Esophagus muscularis mucosa (tissue), 4 donors: ENCODE data around the gene TUBGCP3. TPM values are rescaled to one million over a fixed set of nuclear protein-coding genes. Genes with fewer than 3 reads are reported as not detected.

ENCODE experiments used
- DNase-seq: peaks from one replicate; pipeline ENCODE4 v3.0.0-alpha.2; 2017; ENCODE audit errors: extremely low spot score
- H3K27ac ChIP-seq, 4 donors: fragments of 200-600 bp; sonication (generic); replicated peaks in 1 of 4; 1 replicate in 3 of 4; 2 replicates in 1 of 4; pipeline ENCODE4 v1.5.1; 2016 to 2019; ENCODE audit warnings: mild to moderate bottlenecking in 1 of 4
- H3K27me3 ChIP-seq, 4 donors: fragments of 200-600 bp; sonication (generic); one replicate each; pipeline versions ENCODE4 v1.5.1 to v1.6.0; 2016 to 2019
- H3K36me3 ChIP-seq, 4 donors: fragments of 200-600 bp; sonication (generic); one replicate each; pipeline ENCODE4 v1.5.1; 2016 to 2019
- H3K4me1 ChIP-seq, 4 donors: fragments of 200-600 bp; sonication (generic); one replicate each; pipeline ENCODE4 v1.5.1; 2016 to 2019
- H3K4me3 ChIP-seq, 4 donors: fragments of 200-600 bp; sonication (generic); 1 replicate in 2 of 4; 2 replicates in 2 of 4; pipeline ENCODE4 v1.5.1; 2016 to 2019; ENCODE audit warnings: mild to moderate bottlenecking in 4 of 4, moderate library complexity in 1 of 4
- H3K9me3 ChIP-seq, 4 donors: fragments of 200-600 bp; sonication (generic); 1 replicate in 3 of 4; 2 replicates in 1 of 4; pipeline ENCODE4 v1.5.1; 2016 to 2019
- EP300 ChIP-seq: sonication (generic); formaldehyde crosslinking; IDR thresholded peaks from one replicate; pipeline ENCODE4 v1.6.1; 2017; ENCODE audit warnings: antibody characterized with exemption
- POLR2A ChIP-seq: fragments of 450-650 bp; IDR thresholded peaks from one replicate; pipeline ENCODE4 v1.6.1; 2017; ENCODE audit warnings: antibody characterized with exemption, moderate library complexity, mild to moderate bottlenecking, low read depth
- POLR2AphosphoS5 ChIP-seq, 2 donors: sonication (generic); formaldehyde crosslinking; IDR thresholded peaks; one replicate each; pipeline ENCODE4 v1.6.1; 2017; ENCODE audit warnings: antibody characterized with exemption in 2 of 2
- WGBS: methylation state at CpG from one replicate; pipeline ENCODE4 v1.1.5; 2018; 5-methylcytosine and 5-hydroxymethylcytosine counted together
- intact Hi-C: fragments of 100-400 bp; cut with DNase I; formaldehyde crosslinking; loops from one replicate; pipeline ENCODE4 v1.15.1; 2023
- total RNA-seq, 4 donors: library from RNA; depleted of rRNA; stranded (reverse); fragments of >200 nt; gene quantifications; one replicate each; pipeline versions ENCODE4 v1.1.0 to v1.2.1, GENCODE V29; 2016
- TF ChIP-seq, protein P1 (sequence below), 3 experiments: fragments of 200-600 bp in 2 of 3; fragments of 450-650 bp in 1 of 3; sonication (generic) in 2 of 3; IDR thresholded peaks; one replicate each; pipeline ENCODE4 v1.5.1; 2017 to 2019; ENCODE audit warnings: antibody characterized with exemption in 3 of 3, mild to moderate bottlenecking in 2 of 3, moderate library complexity in 1 of 3

TUBGCP3 gene, protein sequence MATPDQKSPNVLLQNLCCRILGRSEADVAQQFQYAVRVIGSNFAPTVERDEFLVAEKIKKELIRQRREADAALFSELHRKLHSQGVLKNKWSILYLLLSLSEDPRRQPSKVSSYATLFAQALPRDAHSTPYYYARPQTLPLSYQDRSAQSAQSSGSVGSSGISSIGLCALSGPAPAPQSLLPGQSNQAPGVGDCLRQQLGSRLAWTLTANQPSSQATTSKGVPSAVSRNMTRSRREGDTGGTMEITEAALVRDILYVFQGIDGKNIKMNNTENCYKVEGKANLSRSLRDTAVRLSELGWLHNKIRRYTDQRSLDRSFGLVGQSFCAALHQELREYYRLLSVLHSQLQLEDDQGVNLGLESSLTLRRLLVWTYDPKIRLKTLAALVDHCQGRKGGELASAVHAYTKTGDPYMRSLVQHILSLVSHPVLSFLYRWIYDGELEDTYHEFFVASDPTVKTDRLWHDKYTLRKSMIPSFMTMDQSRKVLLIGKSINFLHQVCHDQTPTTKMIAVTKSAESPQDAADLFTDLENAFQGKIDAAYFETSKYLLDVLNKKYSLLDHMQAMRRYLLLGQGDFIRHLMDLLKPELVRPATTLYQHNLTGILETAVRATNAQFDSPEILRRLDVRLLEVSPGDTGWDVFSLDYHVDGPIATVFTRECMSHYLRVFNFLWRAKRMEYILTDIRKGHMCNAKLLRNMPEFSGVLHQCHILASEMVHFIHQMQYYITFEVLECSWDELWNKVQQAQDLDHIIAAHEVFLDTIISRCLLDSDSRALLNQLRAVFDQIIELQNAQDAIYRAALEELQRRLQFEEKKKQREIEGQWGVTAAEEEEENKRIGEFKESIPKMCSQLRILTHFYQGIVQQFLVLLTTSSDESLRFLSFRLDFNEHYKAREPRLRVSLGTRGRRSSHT
- 10 to 100 TPM; 25.2 to 33.6 (median 30.6) TPM for total RNA-seq

DNA sequence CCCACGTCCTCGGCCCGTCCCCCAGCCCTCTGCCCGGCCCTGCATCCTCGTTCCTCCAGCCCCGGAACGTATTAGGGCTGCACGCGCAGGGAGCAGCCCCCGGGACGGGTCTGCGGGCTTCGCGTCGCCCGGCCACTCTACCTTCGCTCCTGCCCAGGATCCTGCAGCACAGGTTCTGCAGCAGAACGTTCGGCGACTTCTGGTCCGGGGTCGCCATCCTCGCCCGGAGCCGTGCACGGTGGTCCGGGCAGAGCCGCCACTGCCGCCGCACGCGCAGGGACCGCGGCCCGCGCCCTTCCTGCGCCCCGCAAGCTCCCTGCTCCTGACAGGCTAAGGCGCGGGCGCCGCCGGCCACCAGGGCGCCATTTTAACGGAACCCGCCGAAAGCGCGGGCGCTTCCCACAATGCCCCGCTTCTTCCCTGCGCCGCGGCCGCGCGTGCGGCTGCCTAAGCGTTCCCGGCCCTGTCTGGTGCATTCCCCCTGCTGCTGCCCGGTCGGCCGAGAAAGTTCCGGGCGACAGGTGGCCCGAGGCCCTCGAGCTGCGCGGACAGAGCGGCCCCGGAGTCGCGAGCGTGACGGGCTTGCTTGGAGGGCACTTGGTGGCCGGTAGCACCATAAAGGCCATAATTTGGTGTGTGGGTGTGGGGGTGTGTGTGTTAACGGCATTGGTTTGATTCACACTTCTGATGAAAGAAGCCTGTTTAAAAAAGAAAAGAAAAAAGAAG, at the start of gene TUBGCP3:
Gene TUBGCP3, minus strand, starts transcription at position 390 of the 726 bp plus-strand sequence. Its CDS starts 173 bp downstream, at position 217.
- Histone ChIP-seq H3K4me3 (peak within 1 kb of the TSS; percentile 75 to 98 (median 91)), H3K4me1 (peaks cover 24 to 35% (median 32%) of the 10 kb centered on the region in 4 donors), H3K27ac (peak within 1 kb of the TSS; percentile 94 to 100 (median 96)), H3K9me3 (no peaks in the 10 kb centered on the region), H3K36me3 (no peaks in the 10 kb centered on the region), H3K27me3 (no peaks in the 10 kb centered on the region)
- DNase-seq: no peak
- TF ChIP-seq EP300 (no peak), POLR2AphosphoS5 (IDR thresholded peaks at IDR 0.05) (peak; percentile 71 to 91), POLR2A (no peak)
- TF ChIP-seq, protein P1, sequence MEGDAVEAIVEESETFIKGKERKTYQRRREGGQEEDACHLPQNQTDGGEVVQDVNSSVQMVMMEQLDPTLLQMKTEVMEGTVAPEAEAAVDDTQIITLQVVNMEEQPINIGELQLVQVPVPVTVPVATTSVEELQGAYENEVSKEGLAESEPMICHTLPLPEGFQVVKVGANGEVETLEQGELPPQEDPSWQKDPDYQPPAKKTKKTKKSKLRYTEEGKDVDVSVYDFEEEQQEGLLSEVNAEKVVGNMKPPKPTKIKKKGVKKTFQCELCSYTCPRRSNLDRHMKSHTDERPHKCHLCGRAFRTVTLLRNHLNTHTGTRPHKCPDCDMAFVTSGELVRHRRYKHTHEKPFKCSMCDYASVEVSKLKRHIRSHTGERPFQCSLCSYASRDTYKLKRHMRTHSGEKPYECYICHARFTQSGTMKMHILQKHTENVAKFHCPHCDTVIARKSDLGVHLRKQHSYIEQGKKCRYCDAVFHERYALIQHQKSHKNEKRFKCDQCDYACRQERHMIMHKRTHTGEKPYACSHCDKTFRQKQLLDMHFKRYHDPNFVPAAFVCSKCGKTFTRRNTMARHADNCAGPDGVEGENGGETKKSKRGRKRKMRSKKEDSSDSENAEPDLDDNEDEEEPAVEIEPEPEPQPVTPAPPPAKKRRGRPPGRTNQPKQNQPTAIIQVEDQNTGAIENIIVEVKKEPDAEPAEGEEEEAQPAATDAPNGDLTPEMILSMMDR (IDR thresholded peaks at IDR 0.05): peak; percentile 9 to 20 (median 15)
- intact Hi-C loops: no loop called here
- under 1% methylated on average over 33 of the region's 77 CpGs for WGBS

DNA sequence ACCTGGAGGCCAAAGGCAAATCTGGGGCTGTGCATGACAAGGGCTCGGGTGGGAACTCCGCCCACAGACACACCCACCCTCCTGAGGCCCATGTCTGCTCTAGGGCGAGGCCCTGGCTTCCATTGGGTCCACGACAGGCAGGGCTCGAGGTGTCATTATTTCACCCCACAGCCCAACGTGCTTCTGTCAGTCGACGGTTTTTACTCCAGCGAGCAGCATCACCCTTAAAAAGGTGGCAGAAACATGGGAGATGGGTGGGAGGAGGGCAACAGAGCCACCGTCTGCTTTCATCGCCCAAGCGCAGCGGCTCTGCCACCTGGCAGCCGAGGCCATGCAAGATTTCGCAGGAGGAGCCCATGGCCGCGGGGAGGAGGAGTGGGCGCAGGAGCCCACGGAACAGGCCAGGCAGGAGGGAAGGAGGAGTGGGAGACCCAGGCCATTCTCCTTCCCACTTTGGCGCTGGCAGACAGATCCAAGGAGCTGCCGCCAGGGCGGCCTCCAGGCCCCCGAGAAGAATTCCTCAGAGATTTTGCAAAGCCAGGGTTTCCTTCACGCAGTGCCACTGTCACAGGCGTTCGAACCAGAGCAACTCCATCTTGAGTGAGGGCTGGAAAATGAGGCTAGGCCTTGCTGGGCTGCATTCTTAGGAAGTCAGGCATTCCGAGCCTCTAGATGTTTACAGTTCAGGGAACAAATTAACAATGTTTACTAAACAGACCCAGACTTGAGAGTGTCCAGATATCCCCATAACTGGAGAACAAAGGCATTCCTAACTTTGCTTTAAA, 49.3 kb upstream of the TUBGCP3 start:
- Histone ChIP-seq H3K27me3 (peaks cover 0 to 43% (median 2%) of the 10 kb centered on the region in 4 donors), H3K36me3 (no peaks in the 10 kb centered on the region), H3K4me1 (peaks cover 0 to 7% (median 3%) of the 10 kb centered on the region in 4 donors), H3K9me3 (no peaks in the 10 kb centered on the region), H3K27ac (no peak overlapping the region), H3K4me3 (no peak overlapping the region)
- intact Hi-C loops: no loop called here
- WGBS: 82% methylated on average over 27 of the region's 27 CpGs
- DNase-seq: no peak
- TF ChIP-seq, protein P1 (IDR thresholded peaks at IDR 0.05): no peak
- TF ChIP-seq POLR2AphosphoS5 (IDR thresholded peaks at IDR 0.05) (no peak), EP300 (no peak), POLR2A (no peak)

DNA sequence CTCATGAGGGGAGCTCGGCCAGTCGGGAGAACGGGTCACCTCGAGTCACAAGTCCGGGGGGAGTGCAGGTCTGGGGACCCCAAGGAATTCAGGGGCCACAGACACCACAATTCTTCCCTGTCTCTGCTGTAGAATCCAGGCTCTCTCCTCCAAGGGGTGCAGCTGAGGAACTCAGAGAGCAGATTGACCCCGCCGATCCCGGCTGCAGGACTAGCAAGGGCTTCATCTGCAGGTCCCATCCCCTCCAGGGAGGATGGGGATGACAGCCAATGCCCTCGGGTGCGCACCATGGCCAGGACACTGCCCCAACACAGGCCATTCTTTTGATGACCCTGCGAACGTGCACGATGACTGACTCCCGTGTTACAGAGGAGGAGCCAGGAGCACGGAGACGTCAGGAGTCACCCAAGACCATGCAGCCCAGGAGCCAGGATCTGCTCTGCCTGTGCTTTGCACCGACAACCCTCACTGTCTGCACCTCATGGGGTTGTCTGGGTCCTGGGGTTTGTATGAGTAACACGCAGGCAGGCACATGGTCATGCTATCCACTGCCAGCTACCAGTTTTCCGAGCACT, 48.5 kb upstream of the TUBGCP3 start:
- DNase-seq: no peak
- no peaks in the 10 kb centered on the region for H3K9me3 ChIP-seq
- H3K36me3 ChIP-seq: no peaks in the 10 kb centered on the region
- 94% methylated on average over 14 of the region's 19 CpGs for WGBS
- H3K4me1 ChIP-seq: peaks cover 0 to 7% (median 3%) of the 10 kb centered on the region in 4 donors
- peaks cover 0 to 43% (median 2%) of the 10 kb centered on the region in 4 donors for H3K27me3 ChIP-seq
- TF ChIP-seq, protein P1 (IDR thresholded peaks at IDR 0.05): no peak
- TF ChIP-seq POLR2AphosphoS5 (IDR thresholded peaks at IDR 0.05) (no peak), POLR2A (no peak), EP300 (no peak)
- no peak overlapping the region for H3K27ac ChIP-seq
- no peak overlapping the region for H3K4me3 ChIP-seq
- intact Hi-C loops: no loop called here
